H1 (cell line): Measurements from ENCODE around the gene SLC30A2. TPM values are rescaled to one million over a fixed set of nuclear protein-coding genes. Genes with fewer than 3 reads are reported as not detected.

ENCODE experiments used
- GABPA ChIP-seq: IDR thresholded peaks from 2 replicates; pipeline ENCODE4 v1.6.1; 2011; ENCODE audit warnings: mild to moderate bottlenecking, low read length, moderate library complexity, borderline replicate concordance; ENCODE audit not compliant: insufficient read depth
- polyA plus RNA-seq, 7 experiments: library from polyadenylated mRNA; depleted of rRNA in 3 of 7; stranded (reverse) in 5 of 7; unstranded in 2 of 7; fragments of >200 nt in 5 of 7; fragments of 200-250 nt in 2 of 7; gene quantifications; 1 replicate in 5 of 7; 2 replicates in 1 of 7; 4 replicates in 1 of 7; pipeline versions ENCODE4 v1.2.1 to v1.2.3, GENCODE V29; 2011 to 2013; ENCODE audit warnings: missing spikeins in 2 of 7, mixed read lengths in 2 of 7
- total RNA-seq: library from RNA; stranded (reverse); fragmentation: NEBNext Ultra II Directional; extraction: Animal tissue kit (Norgen Biotek cat#: 25700); gene quantifications from 2 replicates; pipeline ENCODE4 v1.2.1, GENCODE V29; 2021
- TF ChIP-seq, protein P1 (sequence below): fragments of 300-600 bp; sonication (generic); IDR thresholded peaks from 2 replicates; pipeline ENCODE4 v1.7.1; 2012; ENCODE audit warnings: low read length, moderate library complexity, mild to moderate bottlenecking, inconsistent platforms; ENCODE audit not compliant: insufficient replicate concordance

The SLC30A2 gene
- total and polyA plus RNA-seq, 2 of the 8 experiments (the other 6 are each of a cell fraction or from before 2014, with no cell fraction given): 0.19 to 0.76 TPM

DNA sequence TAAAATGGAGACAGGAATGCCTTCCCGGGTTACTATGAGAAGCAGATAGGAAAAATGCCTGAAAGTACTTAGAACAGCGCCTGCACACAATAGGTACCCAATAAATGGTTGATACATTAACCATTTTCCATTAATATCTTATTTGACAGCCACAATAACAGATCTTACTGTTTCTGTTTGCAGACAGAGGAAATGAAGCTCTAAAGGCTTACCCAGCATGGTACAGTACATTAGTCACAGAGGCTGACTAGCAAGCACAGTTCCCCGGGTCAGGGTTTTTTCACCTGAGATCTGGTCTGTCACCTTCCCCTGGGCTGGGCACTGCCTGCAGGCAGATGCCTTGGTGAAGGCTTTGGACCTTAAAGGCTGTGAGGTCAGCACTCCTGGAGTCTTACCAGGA, 18.6 kb upstream of the SLC30A2 start (continued):
- TF ChIP-seq, protein P1, sequence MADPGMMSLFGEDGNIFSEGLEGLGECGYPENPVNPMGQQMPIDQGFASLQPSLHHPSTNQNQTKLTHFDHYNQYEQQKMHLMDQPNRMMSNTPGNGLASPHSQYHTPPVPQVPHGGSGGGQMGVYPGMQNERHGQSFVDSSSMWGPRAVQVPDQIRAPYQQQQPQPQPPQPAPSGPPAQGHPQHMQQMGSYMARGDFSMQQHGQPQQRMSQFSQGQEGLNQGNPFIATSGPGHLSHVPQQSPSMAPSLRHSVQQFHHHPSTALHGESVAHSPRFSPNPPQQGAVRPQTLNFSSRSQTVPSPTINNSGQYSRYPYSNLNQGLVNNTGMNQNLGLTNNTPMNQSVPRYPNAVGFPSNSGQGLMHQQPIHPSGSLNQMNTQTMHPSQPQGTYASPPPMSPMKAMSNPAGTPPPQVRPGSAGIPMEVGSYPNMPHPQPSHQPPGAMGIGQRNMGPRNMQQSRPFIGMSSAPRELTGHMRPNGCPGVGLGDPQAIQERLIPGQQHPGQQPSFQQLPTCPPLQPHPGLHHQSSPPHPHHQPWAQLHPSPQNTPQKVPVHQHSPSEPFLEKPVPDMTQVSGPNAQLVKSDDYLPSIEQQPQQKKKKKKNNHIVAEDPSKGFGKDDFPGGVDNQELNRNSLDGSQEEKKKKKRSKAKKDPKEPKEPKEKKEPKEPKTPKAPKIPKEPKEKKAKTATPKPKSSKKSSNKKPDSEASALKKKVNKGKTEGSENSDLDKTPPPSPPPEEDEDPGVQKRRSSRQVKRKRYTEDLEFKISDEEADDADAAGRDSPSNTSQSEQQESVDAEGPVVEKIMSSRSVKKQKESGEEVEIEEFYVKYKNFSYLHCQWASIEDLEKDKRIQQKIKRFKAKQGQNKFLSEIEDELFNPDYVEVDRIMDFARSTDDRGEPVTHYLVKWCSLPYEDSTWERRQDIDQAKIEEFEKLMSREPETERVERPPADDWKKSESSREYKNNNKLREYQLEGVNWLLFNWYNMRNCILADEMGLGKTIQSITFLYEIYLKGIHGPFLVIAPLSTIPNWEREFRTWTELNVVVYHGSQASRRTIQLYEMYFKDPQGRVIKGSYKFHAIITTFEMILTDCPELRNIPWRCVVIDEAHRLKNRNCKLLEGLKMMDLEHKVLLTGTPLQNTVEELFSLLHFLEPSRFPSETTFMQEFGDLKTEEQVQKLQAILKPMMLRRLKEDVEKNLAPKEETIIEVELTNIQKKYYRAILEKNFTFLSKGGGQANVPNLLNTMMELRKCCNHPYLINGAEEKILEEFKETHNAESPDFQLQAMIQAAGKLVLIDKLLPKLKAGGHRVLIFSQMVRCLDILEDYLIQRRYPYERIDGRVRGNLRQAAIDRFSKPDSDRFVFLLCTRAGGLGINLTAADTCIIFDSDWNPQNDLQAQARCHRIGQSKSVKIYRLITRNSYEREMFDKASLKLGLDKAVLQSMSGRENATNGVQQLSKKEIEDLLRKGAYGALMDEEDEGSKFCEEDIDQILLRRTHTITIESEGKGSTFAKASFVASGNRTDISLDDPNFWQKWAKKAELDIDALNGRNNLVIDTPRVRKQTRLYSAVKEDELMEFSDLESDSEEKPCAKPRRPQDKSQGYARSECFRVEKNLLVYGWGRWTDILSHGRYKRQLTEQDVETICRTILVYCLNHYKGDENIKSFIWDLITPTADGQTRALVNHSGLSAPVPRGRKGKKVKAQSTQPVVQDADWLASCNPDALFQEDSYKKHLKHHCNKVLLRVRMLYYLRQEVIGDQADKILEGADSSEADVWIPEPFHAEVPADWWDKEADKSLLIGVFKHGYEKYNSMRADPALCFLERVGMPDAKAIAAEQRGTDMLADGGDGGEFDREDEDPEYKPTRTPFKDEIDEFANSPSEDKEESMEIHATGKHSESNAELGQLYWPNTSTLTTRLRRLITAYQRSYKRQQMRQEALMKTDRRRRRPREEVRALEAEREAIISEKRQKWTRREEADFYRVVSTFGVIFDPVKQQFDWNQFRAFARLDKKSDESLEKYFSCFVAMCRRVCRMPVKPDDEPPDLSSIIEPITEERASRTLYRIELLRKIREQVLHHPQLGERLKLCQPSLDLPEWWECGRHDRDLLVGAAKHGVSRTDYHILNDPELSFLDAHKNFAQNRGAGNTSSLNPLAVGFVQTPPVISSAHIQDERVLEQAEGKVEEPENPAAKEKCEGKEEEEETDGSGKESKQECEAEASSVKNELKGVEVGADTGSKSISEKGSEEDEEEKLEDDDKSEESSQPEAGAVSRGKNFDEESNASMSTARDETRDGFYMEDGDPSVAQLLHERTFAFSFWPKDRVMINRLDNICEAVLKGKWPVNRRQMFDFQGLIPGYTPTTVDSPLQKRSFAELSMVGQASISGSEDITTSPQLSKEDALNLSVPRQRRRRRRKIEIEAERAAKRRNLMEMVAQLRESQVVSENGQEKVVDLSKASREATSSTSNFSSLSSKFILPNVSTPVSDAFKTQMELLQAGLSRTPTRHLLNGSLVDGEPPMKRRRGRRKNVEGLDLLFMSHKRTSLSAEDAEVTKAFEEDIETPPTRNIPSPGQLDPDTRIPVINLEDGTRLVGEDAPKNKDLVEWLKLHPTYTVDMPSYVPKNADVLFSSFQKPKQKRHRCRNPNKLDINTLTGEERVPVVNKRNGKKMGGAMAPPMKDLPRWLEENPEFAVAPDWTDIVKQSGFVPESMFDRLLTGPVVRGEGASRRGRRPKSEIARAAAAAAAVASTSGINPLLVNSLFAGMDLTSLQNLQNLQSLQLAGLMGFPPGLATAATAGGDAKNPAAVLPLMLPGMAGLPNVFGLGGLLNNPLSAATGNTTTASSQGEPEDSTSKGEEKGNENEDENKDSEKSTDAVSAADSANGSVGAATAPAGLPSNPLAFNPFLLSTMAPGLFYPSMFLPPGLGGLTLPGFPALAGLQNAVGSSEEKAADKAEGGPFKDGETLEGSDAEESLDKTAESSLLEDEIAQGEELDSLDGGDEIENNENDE: no peak
- TF ChIP-seq GABPA: no peak
